LNCAP (cell line): Measurements from ENCODE around the gene C22orf15.

Experiments
- TF ChIP-seq, protein P1 (sequence below): fragments of 450-650 bp; IDR thresholded peaks from 2 replicates; pipeline ENCODE4 v1.5.1; 2017; ENCODE audit warnings: mild to moderate bottlenecking

The C22orf15 gene

DNA sequence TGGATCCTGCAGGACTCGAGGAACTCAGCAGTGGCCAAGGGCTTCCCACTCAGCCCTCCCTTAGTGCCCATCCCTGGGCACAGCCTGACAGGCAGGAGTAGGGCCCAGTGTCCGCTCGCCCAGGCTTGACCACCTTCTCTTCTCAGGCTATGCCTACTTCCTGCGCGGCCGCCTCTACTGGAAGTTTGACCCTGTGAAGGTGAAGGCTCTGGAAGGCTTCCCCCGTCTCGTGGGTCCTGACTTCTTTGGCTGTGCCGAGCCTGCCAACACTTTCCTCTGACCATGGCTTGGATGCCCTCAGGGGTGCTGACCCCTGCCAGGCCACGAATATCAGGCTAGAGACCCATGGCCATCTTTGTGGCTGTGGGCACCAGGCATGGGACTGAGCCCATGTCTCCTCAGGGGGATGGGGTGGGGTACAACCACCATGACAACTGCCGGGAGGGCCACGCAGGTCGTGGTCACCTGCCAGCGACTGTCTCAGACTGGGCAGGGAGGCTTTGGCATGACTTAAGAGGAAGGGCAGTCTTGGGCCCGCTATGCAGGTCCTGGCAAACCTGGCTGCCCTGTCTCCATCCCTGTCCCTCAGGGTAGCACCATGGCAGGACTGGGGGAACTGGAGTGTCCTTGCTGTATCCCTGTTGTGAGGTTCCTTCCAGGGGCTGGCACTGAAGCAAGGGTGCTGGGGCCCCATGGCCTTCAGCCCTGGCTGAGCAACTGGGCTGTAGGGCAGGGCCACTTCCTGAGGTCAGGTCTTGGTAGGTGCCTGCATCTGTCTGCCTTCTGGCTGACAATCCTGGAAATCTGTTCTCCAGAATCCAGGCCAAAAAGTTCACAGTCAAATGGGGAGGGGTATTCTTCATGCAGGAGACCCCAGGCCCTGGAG is 20.7 kb downstream of the C22orf15 start:
- TF ChIP-seq, protein P1, sequence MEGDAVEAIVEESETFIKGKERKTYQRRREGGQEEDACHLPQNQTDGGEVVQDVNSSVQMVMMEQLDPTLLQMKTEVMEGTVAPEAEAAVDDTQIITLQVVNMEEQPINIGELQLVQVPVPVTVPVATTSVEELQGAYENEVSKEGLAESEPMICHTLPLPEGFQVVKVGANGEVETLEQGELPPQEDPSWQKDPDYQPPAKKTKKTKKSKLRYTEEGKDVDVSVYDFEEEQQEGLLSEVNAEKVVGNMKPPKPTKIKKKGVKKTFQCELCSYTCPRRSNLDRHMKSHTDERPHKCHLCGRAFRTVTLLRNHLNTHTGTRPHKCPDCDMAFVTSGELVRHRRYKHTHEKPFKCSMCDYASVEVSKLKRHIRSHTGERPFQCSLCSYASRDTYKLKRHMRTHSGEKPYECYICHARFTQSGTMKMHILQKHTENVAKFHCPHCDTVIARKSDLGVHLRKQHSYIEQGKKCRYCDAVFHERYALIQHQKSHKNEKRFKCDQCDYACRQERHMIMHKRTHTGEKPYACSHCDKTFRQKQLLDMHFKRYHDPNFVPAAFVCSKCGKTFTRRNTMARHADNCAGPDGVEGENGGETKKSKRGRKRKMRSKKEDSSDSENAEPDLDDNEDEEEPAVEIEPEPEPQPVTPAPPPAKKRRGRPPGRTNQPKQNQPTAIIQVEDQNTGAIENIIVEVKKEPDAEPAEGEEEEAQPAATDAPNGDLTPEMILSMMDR: no peak

DNA sequence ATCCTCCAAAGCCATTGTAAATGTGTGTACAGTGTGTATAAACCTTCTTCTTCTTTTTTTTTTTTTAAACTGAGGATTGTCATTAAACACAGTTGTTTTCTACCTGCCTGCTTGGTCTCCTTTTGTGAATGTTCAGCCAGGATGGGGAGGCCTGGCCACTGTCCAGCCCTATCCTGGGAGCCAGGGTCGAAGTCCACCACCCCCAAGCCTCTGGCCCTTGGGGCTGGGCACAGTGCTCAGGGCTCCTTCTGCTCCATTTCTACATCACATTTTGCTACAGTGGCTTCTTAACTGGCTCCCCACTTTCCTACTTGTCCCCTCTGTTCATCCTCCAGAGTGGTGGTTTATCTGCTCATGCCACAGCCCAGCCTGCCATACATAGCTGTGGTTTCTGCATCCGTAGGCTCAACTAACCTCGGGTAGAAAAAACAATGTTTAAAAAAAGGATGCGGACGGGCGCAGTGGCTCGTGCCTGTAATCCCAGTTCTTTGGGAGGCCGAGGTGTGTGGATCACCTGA is 21.5 kb downstream of the C22orf15 start:
- TF ChIP-seq, protein P1: no peak

DNA sequence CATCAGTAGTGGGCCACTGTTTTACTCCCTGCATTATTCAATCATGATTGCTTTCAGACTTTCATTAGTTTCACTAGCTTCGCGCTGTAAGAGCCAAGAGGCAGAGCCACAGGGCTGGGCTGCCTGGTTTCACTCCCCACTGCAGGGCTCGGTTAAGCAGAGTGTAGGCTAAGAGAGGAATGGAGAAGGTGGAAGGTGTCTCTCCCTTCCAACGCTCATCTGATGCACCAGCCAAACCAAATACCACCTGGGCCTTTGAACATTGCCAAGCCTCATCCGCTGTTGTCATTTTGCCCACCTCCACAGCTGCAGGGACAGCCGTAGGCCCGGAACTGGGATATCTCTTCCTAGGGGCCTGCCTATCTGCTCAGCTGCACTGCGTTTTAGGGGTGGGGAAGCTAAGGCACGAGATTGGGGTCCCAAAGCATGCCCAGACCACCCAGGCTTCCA is 23.5 kb downstream of the C22orf15 start:
- TF ChIP-seq, protein P1: no peak

- TF ChIP-seq, protein P1: no peak
Observed at GRCh38 chr22:23786752-23787599, 24.2 kb downstream of the C22orf15 start, which contains the start of gene SMARCB1. Gene SMARCB1, plus strand, starts transcription at chr22:23786966. Its CDS starts 204 bp downstream, at chr22:23787170.

DNA sequence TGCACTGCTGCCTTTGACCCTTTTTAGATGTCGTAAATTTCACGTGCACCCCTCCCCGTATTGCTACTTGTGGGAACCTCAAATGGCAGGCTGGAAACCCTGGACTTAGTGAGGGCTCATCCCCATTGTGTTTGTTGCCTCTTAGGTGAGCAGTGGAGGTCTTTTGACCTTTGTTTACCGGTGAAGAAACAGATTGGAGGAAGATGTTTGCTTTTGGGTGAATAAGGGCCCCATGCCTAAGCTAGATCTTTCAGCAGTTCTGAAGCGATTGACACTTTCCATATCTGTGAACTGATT is 24.8 kb downstream of the C22orf15 start:
- TF ChIP-seq, protein P1: no peak

DNA sequence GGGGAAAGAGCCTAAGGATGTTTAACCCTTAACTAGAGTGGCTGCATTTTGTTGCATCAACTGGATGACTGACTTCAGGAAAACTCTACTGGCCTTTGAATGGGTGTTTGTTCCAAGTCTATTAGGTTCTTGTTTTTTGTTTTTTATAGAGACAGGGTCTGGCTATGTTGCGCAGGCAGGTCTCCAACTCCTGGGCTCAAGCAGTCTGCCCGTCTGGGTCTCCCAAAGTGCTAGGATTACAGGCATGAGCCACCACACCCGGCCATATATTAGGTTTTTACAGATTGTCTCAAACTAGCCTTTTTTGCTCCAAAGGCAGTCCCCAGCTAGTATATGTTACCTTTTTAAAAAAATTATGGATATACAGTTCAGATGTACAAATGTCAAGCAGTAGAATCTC is 25.1 kb downstream of the C22orf15 start:
- TF ChIP-seq, protein P1: no peak

- TF ChIP-seq, protein P1: no peak
Observed at GRCh38 chr22:23789121-23789520, 26.3 kb downstream of the C22orf15 start.
